ENCODE data around the gene HELQ. TPM values are rescaled to one million over a fixed set of nuclear protein-coding genes. Genes with fewer than 3 reads are reported as not detected.

Gene HELQ
- total and polyA plus RNA-seq, 4 donors: 5.8 to 10.0 (median 6.7) TPM

- TF ChIP-seq GABPA (IDR thresholded peaks at IDR 0.05 in 1 of 2, conservative IDR thresholded peaks at IDR 0.05 in 1 of 2) (no peak), ZBTB33 (IDR thresholded peaks at IDR 0.05) (no peak), YY1 (IDR thresholded peaks at IDR 0.05) (no peak), HNF4A (conservative IDR thresholded peaks at IDR 0.05) (no peak), RAD21 (IDR thresholded peaks at IDR 0.05) (no peak), REST (IDR thresholded peaks at IDR 0.05) (no peak), NR2F2 (IDR thresholded peaks at IDR 0.05) (no peak), SP1 (IDR thresholded peaks at IDR 0.05) (no peak), MAX (IDR thresholded peaks at IDR 0.05) (no peak), RXRA (IDR thresholded peaks at IDR 0.05) (no peak), EGR1 (IDR thresholded peaks at IDR 0.05; ENCODE audit: low read depth in 2 of 2) (no peak)
- TF ChIP-seq, protein P1, sequence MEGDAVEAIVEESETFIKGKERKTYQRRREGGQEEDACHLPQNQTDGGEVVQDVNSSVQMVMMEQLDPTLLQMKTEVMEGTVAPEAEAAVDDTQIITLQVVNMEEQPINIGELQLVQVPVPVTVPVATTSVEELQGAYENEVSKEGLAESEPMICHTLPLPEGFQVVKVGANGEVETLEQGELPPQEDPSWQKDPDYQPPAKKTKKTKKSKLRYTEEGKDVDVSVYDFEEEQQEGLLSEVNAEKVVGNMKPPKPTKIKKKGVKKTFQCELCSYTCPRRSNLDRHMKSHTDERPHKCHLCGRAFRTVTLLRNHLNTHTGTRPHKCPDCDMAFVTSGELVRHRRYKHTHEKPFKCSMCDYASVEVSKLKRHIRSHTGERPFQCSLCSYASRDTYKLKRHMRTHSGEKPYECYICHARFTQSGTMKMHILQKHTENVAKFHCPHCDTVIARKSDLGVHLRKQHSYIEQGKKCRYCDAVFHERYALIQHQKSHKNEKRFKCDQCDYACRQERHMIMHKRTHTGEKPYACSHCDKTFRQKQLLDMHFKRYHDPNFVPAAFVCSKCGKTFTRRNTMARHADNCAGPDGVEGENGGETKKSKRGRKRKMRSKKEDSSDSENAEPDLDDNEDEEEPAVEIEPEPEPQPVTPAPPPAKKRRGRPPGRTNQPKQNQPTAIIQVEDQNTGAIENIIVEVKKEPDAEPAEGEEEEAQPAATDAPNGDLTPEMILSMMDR (IDR thresholded peaks at IDR 0.05; ENCODE audit: low read depth, low read length, missing input control): no peak
- Histone ChIP-seq H3K9me3 (ENCODE audit: control insufficient read depth in 4 of 4, low read length in 3 of 4) (peaks cover 0 to 4% (median under 1%) of the 10 kb centered on the region in 4 donors), H3K27me3 (ENCODE audit: control insufficient read depth in 4 of 4, insufficient read depth in 4 of 4, low read length in 3 of 4) (no peaks in the 10 kb centered on the region), H3K27ac (ENCODE audit: low read depth in 1 of 2, low read length in 2 of 2) (no peak overlapping the region), H3K4me3 (ENCODE audit: low read depth in 1 of 3, low read length in 3 of 3) (no peak overlapping the region), H3K9ac (ENCODE audit: low read depth in 1 of 2, low read length in 2 of 2) (no peak overlapping the region), H3K36me3 (ENCODE audit: control insufficient read depth in 4 of 4, insufficient read depth in 3 of 4, low read depth in 1 of 4, low read length in 3 of 4) (no peaks in the 10 kb centered on the region), H3K4me1 (ENCODE audit: control insufficient read depth in 4 of 4, insufficient read depth in 4 of 4, low read length in 3 of 4) (no peaks in the 10 kb centered on the region)
- WGBS: 87% methylated on average over 1 of the region's 1 CpG
- no peak for DNase-seq (ENCODE audit: low spot score)
Observed at GRCh38 chr4:83372931-83373330, 82.7 kb downstream of the HELQ start.

- DNase-seq (ENCODE audit: low spot score): no peak
- Histone ChIP-seq H3K9ac (ENCODE audit: low read depth in 1 of 2, low read length in 2 of 2) (no peak overlapping the region), H3K9me3 (ENCODE audit: control insufficient read depth in 4 of 4, low read length in 3 of 4) (no peaks in the 10 kb centered on the region), H3K4me1 (ENCODE audit: control insufficient read depth in 4 of 4, insufficient read depth in 4 of 4, low read length in 3 of 4) (no peaks in the 10 kb centered on the region), H3K27ac (ENCODE audit: low read depth in 1 of 2, low read length in 2 of 2) (no peak overlapping the region), H3K4me3 (ENCODE audit: low read depth in 1 of 3, low read length in 3 of 3) (no peak overlapping the region), H3K27me3 (ENCODE audit: control insufficient read depth in 4 of 4, insufficient read depth in 4 of 4, low read length in 3 of 4) (no peaks in the 10 kb centered on the region), H3K36me3 (ENCODE audit: control insufficient read depth in 4 of 4, insufficient read depth in 3 of 4, low read depth in 1 of 4, low read length in 3 of 4) (no peaks in the 10 kb centered on the region)
- TF ChIP-seq FOXA2 (IDR thresholded peaks at IDR 0.05): no peak
- TF ChIP-seq ZBTB33 (IDR thresholded peaks at IDR 0.05): no peak
- no peak for TF ChIP-seq JUND (IDR thresholded peaks at IDR 0.05)
- TF ChIP-seq, protein P2, sequence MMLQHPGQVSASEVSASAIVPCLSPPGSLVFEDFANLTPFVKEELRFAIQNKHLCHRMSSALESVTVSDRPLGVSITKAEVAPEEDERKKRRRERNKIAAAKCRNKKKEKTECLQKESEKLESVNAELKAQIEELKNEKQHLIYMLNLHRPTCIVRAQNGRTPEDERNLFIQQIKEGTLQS (IDR thresholded peaks at IDR 0.05): no peak
- TF ChIP-seq HNF4A (conservative IDR thresholded peaks at IDR 0.05): no peak
- TF ChIP-seq FOXA1 (IDR thresholded peaks at IDR 0.05): no peak
- TF ChIP-seq, protein P1 (IDR thresholded peaks at IDR 0.05; ENCODE audit: low read depth, low read length, missing input control): no peak
- no peak for TF ChIP-seq TAF1 (conservative IDR thresholded peaks at IDR 0.05)
- no peak for TF ChIP-seq MAX (IDR thresholded peaks at IDR 0.05)
- TF ChIP-seq YY1 (IDR thresholded peaks at IDR 0.05): no peak
- 66% methylated on average over 1 of the region's 1 CpG for WGBS
Observed at GRCh38 chr4:83371936-83372335, 83.7 kb downstream of the HELQ start.
